Psoas muscle (tissue), 8 donors: ENCODE results near the gene IL1R1. TPM values are rescaled to one million over a fixed set of nuclear protein-coding genes. Genes with fewer than 3 reads are reported as not detected.
A peak's percentile ranks its signal among the peaks of the same experiment; 100 is the strongest.

ENCODE experiments used
- ATAC-seq, 4 donors: fragments of 200-7000 bp; cut with Tn5 transposase; one replicate each; pipeline ENCODE4 v1.9.1; 2020; ENCODE audit warnings: moderate library complexity in 3 of 4, mild to moderate bottlenecking in 2 of 4
- DNase-seq, 2 donors: peaks; one replicate each; pipeline ENCODE4 v3.0.0-alpha.2; 2020
- H3K27ac ChIP-seq: fragments of 200-600 bp; one replicate; pipeline ENCODE4 v1.8.0; 2022
- H3K27me3 ChIP-seq, 3 donors: fragments of 200-600 bp in 1 of 3; one replicate each; pipeline versions ENCODE4 v1.6.1 to v1.8.0; 2013 to 2022; ENCODE audit warnings: low read length in 2 of 3, mild to moderate bottlenecking in 2 of 3, moderate library complexity in 1 of 3; ENCODE audit not compliant: insufficient read depth in 3 of 3
- H3K36me3 ChIP-seq, 2 donors: fragments of 200-600 bp in 1 of 2; one replicate each; pipeline versions ENCODE4 v1.6.1 to v1.8.0; 2013 to 2022; ENCODE audit warnings: low read depth in 1 of 2, mild to moderate bottlenecking in 1 of 2, moderate library complexity in 1 of 2; ENCODE audit not compliant: insufficient read depth in 1 of 2
- H3K4me1 ChIP-seq: fragments of 200-600 bp; one replicate; pipeline ENCODE4 v1.8.0; 2022
- H3K4me3 ChIP-seq: fragments of 200-600 bp; one replicate; pipeline ENCODE4 v1.8.0; 2022; ENCODE audit warnings: mild to moderate bottlenecking
- H3K9me3 ChIP-seq: fragments of 200-600 bp; one replicate; pipeline ENCODE4 v1.8.0; 2022
- CTCF ChIP-seq: fragments of 200-600 bp; IDR thresholded peaks from one replicate; pipeline ENCODE4 v1.8.0; 2022; ENCODE audit warnings: antibody characterized with exemption
- WGBS, 3 donors: extraction: QIAGEN DNeasy Blood & Tissue Kit; methylation state at CpG; one replicate each; pipeline versions ENCODE4 v1.1.6 to v1.1.7; 2013; 5-methylcytosine and 5-hydroxymethylcytosine counted together
- intact Hi-C, 2 donors: fragments of 100-400 bp; cut with DNase I; formaldehyde crosslinking; loops; one replicate each; pipeline versions ENCODE4 v1.11.0 to v1.14.2; 2022
- polyA plus RNA-seq, 3 donors: library from polyadenylated mRNA; stranded (reverse); fragments of 200-250 nt; gene quantifications; one replicate each; pipeline ENCODE4 v1.2.3, GENCODE V29; 2013
- total RNA-seq, 4 donors: library from RNA; stranded (reverse); fragmentation: NEBNext Ultra II Directional in 2 of 4; extraction: Animal tissue kit (Norgen Biotek cat#: 25700) in 2 of 4; gene quantifications; one replicate each; pipeline versions ENCODE4 v1.2.1 to v1.2.4, GENCODE V29; 2021 to 2023
- donor health status: healthy with polysubstance abuse.
- donor health status: DM: no; HTN: no; CAD: no; lungs with moderate emphysema.
- donor health status: Bipolar disorder and iron deficiency.
- donor health status: healthy.
- donor health status: DM: yes; HTN: yes; CAD: no.
- donor health status: DM: no; HTN: no; CAD: no.
- donor health status: DM: no; HTN: no; CAD: no.
- donor health status: DM: yes; HTN: yes; CAD: no.

Gene IL1R1
- total and polyA plus RNA-seq, 7 donors, result 10.4 to 39.8 (median 15.9) TPM

GRCh38 chr2:102176172-102176571 is 33.6 kb downstream of the IL1R1 start:
- no peak for ATAC-seq
- WGBS, 3 donors, result 73 to 74% (median 74%) methylated on average over 3 of the region's 3 CpGs
- intact Hi-C loops, result loop anchor here in 1 of 2 donors (10.0 kb wide), 1 partner anchor 291 kb away; no protein-coding TSS in a partner anchor
- TF ChIP-seq CTCF, result no peak
- Histone ChIP-seq H3K4me1 (no peaks in the 10 kb centered on the region), H3K36me3 (peaks cover 9 to 71% of the 10 kb centered on the region in 2 donors), H3K9me3 (no peaks in the 10 kb centered on the region), H3K4me3 (no peak overlapping the region), H3K27ac (no peak overlapping the region), H3K27me3 (no peaks in the 10 kb centered on the region)
- DNase-seq, result no peak

DNA sequence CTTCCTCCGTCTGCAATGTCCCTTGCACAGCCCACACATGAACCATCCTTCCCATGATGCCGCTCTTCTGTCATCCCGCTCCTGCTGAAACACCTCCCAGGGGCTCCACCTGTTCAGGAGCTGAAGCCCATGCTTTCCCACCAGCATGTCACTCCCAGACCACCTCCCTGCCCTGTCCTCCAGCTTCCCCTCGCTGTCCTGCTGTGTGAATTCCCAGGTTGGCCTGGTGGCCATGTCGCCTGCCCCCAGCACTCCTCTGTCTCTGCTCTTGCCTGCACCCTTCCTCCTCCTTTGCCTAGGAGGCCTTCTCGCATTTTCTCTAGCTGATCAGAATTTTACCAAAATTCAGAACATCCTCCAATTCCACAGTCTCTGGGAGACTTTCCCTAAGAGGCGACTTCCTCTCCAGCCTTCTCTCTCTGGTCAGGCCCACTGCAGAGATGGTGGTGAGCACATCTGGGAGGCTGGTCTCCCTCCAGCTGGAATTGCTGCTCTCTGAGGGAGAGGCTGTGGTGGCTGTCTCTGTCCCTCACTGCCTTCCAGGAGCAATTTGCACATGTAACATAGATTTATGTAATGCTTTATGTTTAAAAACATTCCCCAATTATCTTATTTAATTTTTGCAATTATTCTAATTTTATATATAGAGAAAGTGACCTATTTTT is 35.4 kb downstream of the IL1R1 start:
- H3K27me3 ChIP-seq, result no peaks in the 10 kb centered on the region
- no peak overlapping the region for H3K4me3 ChIP-seq
- peaks cover 2 to 53% of the 10 kb centered on the region in 2 donors for H3K36me3 ChIP-seq
- no peak for TF ChIP-seq CTCF
- no peak overlapping the region for H3K27ac ChIP-seq
- peaks cover 7% of the 10 kb centered on the region for H3K4me1 ChIP-seq
- ATAC-seq (peak in 1 of 4 donors; percentile 9), DNase-seq (no peak)
- WGBS, 3 donors, result 80 to 91% (median 88%) methylated on average over 7 of the region's 7 CpGs
- no peaks in the 10 kb centered on the region for H3K9me3 ChIP-seq
- intact Hi-C loops, result loop anchor here in 1 of 2 donors (10.0 kb wide), 1 partner anchor 293 kb away; no protein-coding TSS in a partner anchor

DNA sequence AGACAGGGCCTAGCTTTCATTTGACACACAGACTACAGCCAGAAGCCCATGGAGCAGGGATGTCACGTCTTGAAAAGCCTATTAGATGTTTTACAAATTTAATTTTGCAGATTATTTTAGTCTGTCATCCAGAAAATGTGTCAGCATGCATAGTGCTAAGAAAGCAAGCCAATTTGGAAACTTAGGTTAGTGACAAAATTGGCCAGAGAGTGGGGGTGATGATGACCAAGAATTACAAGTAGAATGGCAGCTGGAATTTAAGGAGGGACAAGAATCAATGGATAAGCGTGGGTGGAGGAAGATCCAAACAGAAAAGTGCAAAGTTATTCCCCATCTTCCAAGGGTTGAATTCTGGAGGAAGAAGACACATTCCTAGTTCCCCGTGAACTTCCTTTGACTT is 36.5 kb downstream of the IL1R1 start:
- Histone ChIP-seq H3K27me3 (no peaks in the 10 kb centered on the region), H3K27ac (no peak overlapping the region), H3K4me3 (no peak overlapping the region), H3K4me1 (peaks cover 7% of the 10 kb centered on the region), H3K9me3 (no peaks in the 10 kb centered on the region), H3K36me3 (peaks cover 0 to 42% of the 10 kb centered on the region in 2 donors)
- no peak for ATAC-seq
- 42 to 62% (median 58%) methylated on average over 3 of the region's 3 CpGs for WGBS, 3 donors
- intact Hi-C loops, result loop anchor here in 1 of 2 donors (10.0 kb wide), 1 partner anchor 294 kb away; no protein-coding TSS in a partner anchor
- TF ChIP-seq CTCF, result no peak
- DNase-seq, result no peak

- no peak overlapping the region for H3K27ac ChIP-seq
- 97 to 99% (median 99%) methylated on average over 2 of the region's 2 CpGs for WGBS, 3 donors
- H3K4me3 ChIP-seq, result no peak overlapping the region
- H3K4me1 ChIP-seq, result peaks cover 7% of the 10 kb centered on the region
- peaks cover 0 to 32% of the 10 kb centered on the region in 2 donors for H3K36me3 ChIP-seq
- intact Hi-C loops, result loop anchor here (10.0 kb wide), 2 partner anchors 175 to 295 kb away; partner anchors contain the start of gene IL18R1 (in 1 of the 2)
- no peaks in the 10 kb centered on the region for H3K9me3 ChIP-seq
- no peaks in the 10 kb centered on the region for H3K27me3 ChIP-seq
- no peak for TF ChIP-seq CTCF
- ATAC-seq (no peak), DNase-seq (no peak)
Measured at GRCh38 chr2:102179788-102180686, 37.5 kb downstream of the IL1R1 start.
